Measurements from ENCODE around the gene COPB2. TPM values are rescaled to one million over a fixed set of nuclear protein-coding genes. Genes with fewer than 3 reads are reported as not detected.

COPB2 gene
- total and polyA plus RNA-seq, 2 donors (not counting 3 experiments of a cell fraction or from before 2014, with no cell fraction given), result 72.1 to 146 TPM

GRCh38 chr3:139434764-139435307, 45.4 kb upstream of the COPB2 start:
- no peaks in the 10 kb centered on the region for H3K27me3 ChIP-seq (ENCODE audit: control insufficient read depth in 2 of 2, insufficient read depth in 2 of 2, low read length in 2 of 2)
- FAIRE-seq (no peak), DNase-seq (ENCODE audit: low read depth, low spot score) (no peak)
- no peak overlapping the region for H2AFZ ChIP-seq (ENCODE audit: low read depth, low read length)
- H3K79me2 ChIP-seq (ENCODE audit: control insufficient read depth, insufficient read depth, low read length), result no peaks in the 10 kb centered on the region
- dilution Hi-C loops (cut with MboI; ENCODE audit: extremely low pct_ligation_motif_present, low sequenced_read_pairs) (no loop called here), intact Hi-C loops (cut with micrococcal nuclease) (no loop called here)
- BruUV-seq (replicated peaks), result no TSS peak
- no peaks in the 10 kb centered on the region for H3K9me3 ChIP-seq (replicated peaks; ENCODE audit: control insufficient read depth, insufficient read depth, low read length)
- no peak overlapping the region for H3K4me3 ChIP-seq (replicated peaks in 1 of 3; ENCODE audit: insufficient read depth in 1 of 3, low read depth in 1 of 3, low read length in 3 of 3)
- H3K4me2 ChIP-seq (ENCODE audit: insufficient read depth, low read length), result no peak overlapping the region
- TF ChIP-seq MYC (IDR thresholded peaks at IDR 0.05; ENCODE audit: low read depth, low read length) (no peak), FOS (IDR thresholded peaks at IDR 0.05; ENCODE audit: borderline replicate concordance, insufficient read depth, low read length) (no peak), JUN (IDR thresholded peaks at IDR 0.05; ENCODE audit: borderline replicate concordance, insufficient read depth, insufficient read length, low read depth) (no peak), POLR2AphosphoS5 (IDR thresholded peaks at IDR 0.05; ENCODE audit: insufficient read depth, low read depth, low read length) (no peak), EZH2 (IDR thresholded peaks at IDR 0.05; ENCODE audit: borderline replicate concordance, low read depth, low read length, severe bottlenecking) (no peak), POLR2A (IDR thresholded peaks at IDR 0.05; ENCODE audit: low read depth, low read length) (no peak), MAX (IDR thresholded peaks at IDR 0.05; ENCODE audit: insufficient read depth, insufficient read length) (no peak), GATA2 (IDR thresholded peaks at IDR 0.05; ENCODE audit: insufficient read depth, insufficient read length, low read depth, low read length) (no peak)
- TF ChIP-seq, protein P1, sequence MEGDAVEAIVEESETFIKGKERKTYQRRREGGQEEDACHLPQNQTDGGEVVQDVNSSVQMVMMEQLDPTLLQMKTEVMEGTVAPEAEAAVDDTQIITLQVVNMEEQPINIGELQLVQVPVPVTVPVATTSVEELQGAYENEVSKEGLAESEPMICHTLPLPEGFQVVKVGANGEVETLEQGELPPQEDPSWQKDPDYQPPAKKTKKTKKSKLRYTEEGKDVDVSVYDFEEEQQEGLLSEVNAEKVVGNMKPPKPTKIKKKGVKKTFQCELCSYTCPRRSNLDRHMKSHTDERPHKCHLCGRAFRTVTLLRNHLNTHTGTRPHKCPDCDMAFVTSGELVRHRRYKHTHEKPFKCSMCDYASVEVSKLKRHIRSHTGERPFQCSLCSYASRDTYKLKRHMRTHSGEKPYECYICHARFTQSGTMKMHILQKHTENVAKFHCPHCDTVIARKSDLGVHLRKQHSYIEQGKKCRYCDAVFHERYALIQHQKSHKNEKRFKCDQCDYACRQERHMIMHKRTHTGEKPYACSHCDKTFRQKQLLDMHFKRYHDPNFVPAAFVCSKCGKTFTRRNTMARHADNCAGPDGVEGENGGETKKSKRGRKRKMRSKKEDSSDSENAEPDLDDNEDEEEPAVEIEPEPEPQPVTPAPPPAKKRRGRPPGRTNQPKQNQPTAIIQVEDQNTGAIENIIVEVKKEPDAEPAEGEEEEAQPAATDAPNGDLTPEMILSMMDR (IDR thresholded peaks at IDR 0.05; ENCODE audit: extremely low read depth in 1 of 2, insufficient read depth in 1 of 2, low read depth in 1 of 2, low read length in 2 of 2), result no peak
- H3K9me1 ChIP-seq (replicated peaks; ENCODE audit: control insufficient read depth, extremely low read depth, insufficient read depth, low read length), result no peaks in the 10 kb centered on the region
- H4K20me1 ChIP-seq (replicated peaks; ENCODE audit: control insufficient read depth, extremely low read depth, insufficient read depth, low read length), result no peaks in the 10 kb centered on the region
- ChIA-PET CTCF (interaction anchor here (2.4 kb wide), 1 partner anchor 9 kb away, joined by 6 read pairs; no protein-coding TSS in a partner anchor), POLR2A (no interaction called here)
- H3K4me1 ChIP-seq (ENCODE audit: control insufficient read depth, extremely low read depth, insufficient read depth, low read length), result no peaks in the 10 kb centered on the region
- no peak overlapping the region for H3K27ac ChIP-seq (ENCODE audit: insufficient read depth, low read depth, low read length)
- no peak overlapping the region for H3K9ac ChIP-seq (replicated peaks; ENCODE audit: extremely low read depth, insufficient read depth, low read length)
- no peaks in the 10 kb centered on the region for H3K36me3 ChIP-seq (ENCODE audit: control insufficient read depth in 2 of 2, extremely low read depth in 1 of 2, insufficient read depth in 2 of 2, low read length in 2 of 2)
